LNCaP clone FGC (cell line): ENCODE measurements around the gene ZNF543.

Experiments
- DNase-seq: peaks from one replicate; pipeline ENCODE4 v3.0.0-alpha.2; 2011; ENCODE audit warnings: low read depth
- H3K4me3 ChIP-seq: 2 replicates; pipeline ENCODE4 v1.5.1; 2011; ENCODE audit warnings: mild to moderate bottlenecking, low read depth, low read length, control low read depth
- TF ChIP-seq, protein P1 (sequence below): IDR thresholded peaks from 2 replicates; pipeline ENCODE4 v1.5.1; 2012; ENCODE audit warnings: mild to moderate bottlenecking; ENCODE audit not compliant: control insufficient read depth, insufficient read depth; ENCODE audit errors: extremely low read depth

The ZNF543 gene

DNA sequence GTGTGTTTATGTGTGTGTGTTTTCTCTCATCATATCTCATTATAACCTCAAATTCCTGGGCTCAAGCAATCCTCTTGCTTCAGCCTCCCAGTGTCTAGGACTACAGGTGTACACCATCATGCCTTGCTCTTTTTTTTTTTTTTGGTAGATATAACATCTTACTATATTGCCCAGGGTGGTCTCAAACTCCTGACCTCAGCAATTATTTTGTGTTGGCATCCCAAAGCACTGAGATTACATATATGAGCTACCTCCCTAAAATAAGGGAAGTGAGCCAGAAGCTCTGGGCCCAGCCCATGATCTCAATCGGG lies 448 bp upstream of the ZNF543 start:
- no peak for DNase-seq
- TF ChIP-seq, protein P1, sequence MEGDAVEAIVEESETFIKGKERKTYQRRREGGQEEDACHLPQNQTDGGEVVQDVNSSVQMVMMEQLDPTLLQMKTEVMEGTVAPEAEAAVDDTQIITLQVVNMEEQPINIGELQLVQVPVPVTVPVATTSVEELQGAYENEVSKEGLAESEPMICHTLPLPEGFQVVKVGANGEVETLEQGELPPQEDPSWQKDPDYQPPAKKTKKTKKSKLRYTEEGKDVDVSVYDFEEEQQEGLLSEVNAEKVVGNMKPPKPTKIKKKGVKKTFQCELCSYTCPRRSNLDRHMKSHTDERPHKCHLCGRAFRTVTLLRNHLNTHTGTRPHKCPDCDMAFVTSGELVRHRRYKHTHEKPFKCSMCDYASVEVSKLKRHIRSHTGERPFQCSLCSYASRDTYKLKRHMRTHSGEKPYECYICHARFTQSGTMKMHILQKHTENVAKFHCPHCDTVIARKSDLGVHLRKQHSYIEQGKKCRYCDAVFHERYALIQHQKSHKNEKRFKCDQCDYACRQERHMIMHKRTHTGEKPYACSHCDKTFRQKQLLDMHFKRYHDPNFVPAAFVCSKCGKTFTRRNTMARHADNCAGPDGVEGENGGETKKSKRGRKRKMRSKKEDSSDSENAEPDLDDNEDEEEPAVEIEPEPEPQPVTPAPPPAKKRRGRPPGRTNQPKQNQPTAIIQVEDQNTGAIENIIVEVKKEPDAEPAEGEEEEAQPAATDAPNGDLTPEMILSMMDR, result no peak
- peak overlapping the region; percentile 93 for H3K4me3 ChIP-seq

DNA sequence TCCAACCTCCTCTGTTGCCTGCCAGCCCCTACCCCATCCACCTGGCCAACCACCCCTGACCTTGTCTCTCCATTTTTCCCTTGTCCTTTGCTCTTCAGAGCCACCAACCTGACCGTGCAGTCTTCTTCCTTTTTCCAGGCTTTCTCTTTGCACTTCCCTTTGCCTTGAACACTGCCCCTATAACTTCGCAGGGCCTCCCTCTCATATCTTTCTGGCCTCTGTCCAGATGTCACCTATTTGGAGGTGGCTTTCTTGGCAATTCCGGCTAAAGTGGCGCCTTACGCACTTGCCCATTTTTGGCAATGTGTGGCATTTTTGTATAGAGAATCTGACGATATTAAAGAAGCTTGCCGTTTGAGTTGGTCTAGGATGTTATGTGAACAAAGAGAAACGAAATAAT lies 844 bp downstream of the ZNF543 start:
- peak overlapping the region; percentile 93 for H3K4me3 ChIP-seq
- TF ChIP-seq, protein P1, result no peak
- no peak for DNase-seq

DNA sequence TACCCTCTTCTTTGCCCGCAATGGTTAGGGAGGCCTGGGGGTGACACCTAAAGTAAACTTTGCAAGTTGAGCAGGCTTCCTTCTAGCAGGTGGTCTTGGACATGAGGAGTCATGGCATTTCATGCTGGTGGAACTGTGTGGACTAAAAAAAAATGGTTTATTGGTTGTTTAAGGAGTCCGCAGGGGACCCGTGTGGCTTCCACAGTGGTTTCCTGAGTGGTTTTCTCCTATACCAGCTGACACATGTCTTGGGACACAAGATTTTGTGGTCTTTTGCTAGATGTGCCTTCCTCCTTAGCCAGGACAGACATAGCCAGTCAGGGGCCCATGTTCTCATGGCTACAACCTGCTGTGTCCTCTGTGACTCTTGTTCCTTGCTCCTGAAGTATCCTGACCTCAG lies 1.5 kb downstream of the ZNF543 start:
- peak overlapping the region; percentile 93 for H3K4me3 ChIP-seq
- TF ChIP-seq, protein P1, result no peak
- no peak for DNase-seq

DNA sequence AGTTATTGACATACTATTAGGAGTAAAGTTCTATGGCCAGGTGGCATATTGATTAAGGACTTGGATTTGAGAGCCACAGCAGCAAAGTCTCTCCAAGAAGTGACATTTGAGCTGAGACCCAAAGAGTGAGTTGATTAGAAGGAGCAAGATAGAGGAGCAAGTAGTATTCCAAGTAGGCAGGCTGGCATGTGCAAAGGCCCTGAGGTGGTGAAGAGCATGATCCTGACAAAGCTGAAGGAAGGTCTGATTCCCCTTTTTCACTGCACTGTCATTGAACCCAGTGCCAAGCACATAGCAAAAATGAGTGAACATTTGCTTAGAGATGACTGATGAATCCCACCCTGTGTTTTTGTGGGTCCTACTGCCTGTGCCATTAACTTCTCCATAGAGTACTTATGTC lies 4.7 kb downstream of the ZNF543 start:
- TF ChIP-seq, protein P1, result no peak
- DNase-seq, result no peak
- no peak overlapping the region for H3K4me3 ChIP-seq

DNA sequence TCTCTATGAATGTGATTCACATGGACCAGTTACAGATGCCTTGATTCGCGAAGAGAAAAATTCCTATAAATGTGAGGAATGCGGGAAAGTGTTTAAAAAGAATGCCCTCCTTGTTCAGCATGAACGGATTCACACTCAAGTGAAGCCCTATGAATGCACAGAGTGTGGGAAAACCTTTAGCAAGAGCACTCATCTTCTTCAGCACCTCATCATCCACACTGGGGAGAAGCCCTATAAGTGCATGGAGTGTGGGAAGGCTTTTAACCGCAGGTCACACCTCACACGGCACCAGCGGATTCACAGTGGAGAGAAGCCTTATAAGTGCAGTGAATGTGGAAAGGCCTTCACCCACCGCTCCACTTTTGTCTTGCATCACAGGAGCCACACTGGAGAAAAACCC lies 7.7 kb downstream of the ZNF543 start:
- DNase-seq, result no peak
- H3K4me3 ChIP-seq, result no peak overlapping the region
- TF ChIP-seq, protein P1, result no peak

DNA sequence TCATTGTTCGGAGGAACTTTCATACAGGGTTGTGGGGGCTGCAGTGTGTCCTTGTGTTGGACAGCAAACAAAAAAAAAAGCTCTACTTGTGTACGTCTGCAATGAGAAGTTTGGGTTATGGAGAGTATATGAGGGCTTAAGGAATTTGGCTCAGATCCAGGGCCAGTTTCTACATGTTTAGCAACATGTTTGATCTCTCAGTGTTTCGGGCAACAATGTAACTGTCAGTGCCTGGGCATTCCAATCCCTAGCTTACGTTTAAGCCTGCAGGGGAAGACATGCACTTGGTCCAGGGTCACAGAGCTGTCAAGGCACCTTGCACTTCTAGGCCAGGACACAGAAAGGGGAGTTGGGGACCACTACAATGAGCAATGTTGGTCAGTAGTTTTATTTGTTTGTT lies 13.9 kb downstream of the ZNF543 start:
- no peak for DNase-seq
- TF ChIP-seq, protein P1, result no peak
- no peak overlapping the region for H3K4me3 ChIP-seq

DNA sequence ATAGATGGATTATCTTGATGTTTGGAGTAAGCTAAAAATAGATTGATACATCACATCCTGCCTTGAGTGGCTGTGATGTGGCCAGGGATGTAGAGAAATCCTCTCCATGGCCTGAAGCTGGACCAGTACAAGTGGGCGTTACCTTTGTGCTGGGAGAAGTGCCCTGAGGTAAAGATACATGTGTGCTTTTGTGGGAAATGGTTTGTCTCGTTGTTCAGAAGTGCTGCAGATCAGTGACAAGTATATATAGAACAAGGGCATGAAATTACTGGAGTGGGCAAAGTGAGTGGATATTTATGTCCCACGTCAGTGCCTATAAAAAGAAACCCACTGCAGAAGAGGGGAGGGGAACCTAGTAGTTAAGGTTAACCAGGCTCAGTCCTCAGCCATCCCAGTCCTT lies 18.6 kb downstream of the ZNF543 start:
- H3K4me3 ChIP-seq, result no peak overlapping the region
- TF ChIP-seq, protein P1, result no peak
- DNase-seq, result no peak
